HL-60/S4 treated with retinoic acid at 250 ng/mL for 4 days and 3 days (cell line): ENCODE results near the gene CAV1.

ENCODE experiments used
- in situ Hi-C: fragments of 300-500 bp; cut with MboI; formaldehyde crosslinking; loops from 2 replicates; pipeline ENCODE4 v1.7.0; 2022; ENCODE audit warnings: low sequenced_read_pairs

The CAV1 gene

DNA sequence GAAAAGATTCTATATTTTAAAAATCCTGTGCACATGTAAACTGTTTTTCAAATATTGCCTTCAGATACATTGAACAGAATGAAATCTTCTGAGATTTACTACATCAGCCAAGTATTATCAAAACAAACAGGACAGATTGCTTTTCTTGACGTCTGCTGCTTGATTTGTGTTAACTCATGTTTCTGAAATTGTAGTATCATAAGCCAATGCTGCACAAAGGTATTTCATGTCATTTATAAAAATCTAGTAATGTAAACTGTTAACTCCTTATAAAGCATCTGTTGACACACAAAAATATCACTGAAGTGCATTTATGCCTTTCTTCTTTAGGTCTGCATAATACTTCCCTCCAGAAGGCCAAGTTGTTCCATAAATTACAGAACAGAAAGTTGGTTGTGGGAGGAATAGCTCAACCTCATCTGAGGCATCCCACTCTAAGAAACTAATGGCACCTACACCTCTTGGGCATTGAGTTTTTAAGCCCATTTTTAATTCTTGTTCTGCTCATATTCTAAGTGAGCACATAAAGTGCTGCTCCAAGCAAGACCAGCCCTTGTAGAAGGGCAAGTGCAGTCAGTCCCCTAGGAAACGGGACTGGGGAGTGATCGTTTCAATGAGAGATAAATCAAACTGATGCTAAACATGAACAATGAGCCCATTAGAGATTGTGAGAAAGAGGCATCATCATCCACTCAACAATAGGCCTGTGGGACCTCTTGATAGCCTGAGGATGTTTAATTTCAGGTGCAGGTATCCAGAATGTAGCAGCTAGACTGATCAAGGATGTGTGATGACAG is 28.5 kb downstream of the CAV1 start:
- in situ Hi-C loops = no loop called here

GRCh38 chr7:116554436-116554835 is 29.6 kb downstream of the CAV1 start:
- in situ Hi-C loops = no loop called here

DNA sequence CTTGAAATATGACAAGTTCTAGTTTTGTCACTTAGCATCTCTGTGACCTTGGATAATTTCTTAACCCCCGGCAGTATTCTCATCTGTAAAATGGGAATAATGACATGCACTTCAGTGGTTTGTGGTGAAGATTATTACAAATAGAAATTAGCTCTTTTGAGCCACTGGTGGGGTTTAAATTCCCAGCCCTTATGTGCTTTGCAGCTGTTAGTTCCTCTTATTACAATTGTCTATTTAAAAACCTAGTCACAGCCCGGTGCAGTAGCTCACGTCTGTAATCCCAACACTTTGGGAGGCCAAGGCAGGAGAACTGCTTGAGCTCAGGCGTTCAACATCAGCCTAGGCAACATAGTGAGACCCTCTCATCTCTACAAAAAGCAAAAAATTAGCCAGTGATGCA is 30.1 kb downstream of the CAV1 start:
- in situ Hi-C loops = no loop called here

- in situ Hi-C loops = no loop called here
These were observed 32.3 kb downstream of the CAV1 start for GRCh38 chr7:116557066-116557585.

DNA sequence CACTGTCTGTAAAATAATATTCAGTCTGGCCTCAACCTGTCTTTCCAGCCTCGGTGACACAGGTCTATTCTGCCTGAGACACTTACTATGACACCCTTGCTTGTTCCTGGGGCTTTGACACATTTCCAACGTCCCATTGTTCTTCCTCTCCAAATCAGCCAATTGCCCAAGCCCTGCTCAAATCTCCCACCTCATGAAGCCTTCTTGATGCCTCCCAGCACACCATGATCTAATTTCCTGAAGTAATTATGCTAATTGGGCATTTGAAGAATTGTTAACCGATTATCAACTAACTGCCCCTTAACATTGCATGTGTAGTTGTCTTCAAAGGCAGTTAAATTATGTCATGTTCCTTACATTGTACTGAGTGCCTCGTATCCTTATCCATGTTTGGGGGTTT is 33.1 kb downstream of the CAV1 start:
- in situ Hi-C loops = no loop called here

GRCh38 chr7:116560021-116560970 is 35.5 kb downstream of the CAV1 start:
- in situ Hi-C loops = no loop called here

DNA sequence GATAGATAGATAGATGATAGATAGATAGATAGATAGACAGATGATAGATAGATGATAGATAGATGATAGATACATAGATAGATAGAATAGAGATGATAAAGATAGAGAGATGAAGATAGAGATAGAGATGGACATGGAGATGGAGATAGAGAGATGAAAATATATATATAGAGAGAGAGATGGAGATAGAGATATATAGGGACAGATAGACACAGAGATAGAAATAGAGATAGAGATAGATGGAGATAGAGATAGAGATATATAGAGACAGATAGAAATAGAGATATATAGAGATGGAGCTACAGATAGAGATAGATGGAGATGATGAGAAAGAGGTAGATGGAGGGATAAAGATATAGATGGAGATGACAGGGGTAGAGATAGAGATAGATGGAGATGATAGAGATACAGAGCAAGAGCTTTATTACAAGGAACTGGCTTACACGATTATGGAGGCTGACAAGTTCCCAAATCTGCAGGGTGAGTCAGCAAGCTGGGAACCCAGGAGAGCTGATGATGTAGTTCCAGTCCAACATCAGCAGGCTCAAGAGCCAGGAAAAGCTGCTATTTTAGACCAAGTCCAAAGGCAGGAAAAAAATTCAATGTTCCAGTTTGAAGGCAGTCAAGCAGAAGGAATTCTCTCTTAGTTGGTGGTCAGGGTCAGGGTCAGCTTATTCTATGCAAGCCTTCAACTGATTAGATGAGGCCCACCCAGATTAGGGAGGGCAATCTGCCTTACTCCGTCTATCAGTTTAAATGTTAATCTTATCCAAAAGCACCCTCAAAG is 37.1 kb downstream of the CAV1 start:
- in situ Hi-C loops = no loop called here

DNA sequence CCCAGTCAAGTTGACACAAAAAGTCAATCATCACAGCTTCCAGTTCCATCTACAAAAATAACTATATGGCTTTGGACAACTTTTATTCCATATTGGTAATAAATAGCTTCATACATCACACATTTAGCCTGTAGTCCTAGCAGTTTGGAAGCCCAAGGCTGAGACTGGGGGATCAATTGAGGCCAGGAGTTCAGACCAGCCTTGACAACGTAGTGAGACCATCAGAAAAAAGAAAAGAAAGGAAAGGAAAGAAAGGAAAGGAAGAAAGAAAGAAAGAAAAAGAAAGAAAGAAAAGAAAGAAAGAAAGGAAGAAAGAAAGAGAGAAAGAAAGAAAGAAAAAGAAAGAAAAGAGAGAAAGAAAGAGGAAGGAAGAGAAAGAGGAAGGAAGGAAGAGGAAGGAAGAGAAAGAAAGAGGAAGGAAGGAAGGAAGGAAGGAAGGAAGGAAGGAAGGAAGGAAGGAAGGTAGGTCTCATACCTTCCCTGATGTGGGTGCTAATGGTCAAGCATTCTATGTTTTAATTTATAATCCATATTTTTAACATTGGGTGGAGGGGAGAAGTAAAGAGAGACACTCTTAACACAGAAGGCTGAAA is 37.8 kb downstream of the CAV1 start:
- in situ Hi-C loops = no loop called here

GRCh38 chr7:116565981-116566380 is 41.1 kb downstream of the CAV1 start:
- in situ Hi-C loops = no loop called here

- in situ Hi-C loops = no loop called here
These were observed 41.8 kb downstream of the CAV1 start for GRCh38 chr7:116566666-116567065.

DNA sequence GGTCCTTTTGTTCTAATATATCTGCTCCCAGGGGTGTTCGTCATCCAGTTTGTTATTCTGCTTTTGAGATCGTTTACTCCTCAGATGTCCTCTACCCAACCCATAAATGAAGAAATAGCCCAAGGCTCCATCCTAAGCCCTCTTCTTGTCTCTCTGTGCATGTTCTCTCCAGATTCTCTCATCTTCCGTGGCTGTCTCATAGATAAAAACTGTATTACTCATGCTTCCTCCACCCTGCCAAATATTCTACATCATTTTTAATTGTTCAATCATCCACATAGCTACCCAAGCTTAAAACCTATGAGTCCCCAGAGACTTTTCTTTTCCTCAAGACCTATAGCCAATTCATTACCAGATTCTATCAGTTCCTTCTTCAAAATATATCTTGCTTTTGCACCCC is 44.9 kb downstream of the CAV1 start:
- in situ Hi-C loops = no loop called here

DNA sequence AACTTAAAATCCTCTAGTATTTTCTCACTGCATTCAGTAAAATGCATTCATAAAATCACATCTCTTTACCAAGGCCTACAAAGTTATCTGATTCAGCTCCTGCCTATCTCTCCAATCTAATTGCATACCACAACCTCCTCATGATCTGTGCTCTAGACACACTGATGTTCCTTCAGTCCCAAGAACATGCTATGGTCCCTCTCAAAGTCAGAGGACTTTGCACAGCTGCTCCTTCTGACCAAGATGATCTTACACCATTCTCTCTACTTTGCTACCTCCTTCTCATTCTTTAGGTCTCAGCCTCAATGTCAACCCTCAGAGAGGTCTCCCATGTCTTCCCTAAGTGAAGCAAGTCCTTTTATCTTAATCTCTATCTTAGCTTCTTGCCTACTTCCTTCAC is 45.5 kb downstream of the CAV1 start:
- in situ Hi-C loops = no loop called here

DNA sequence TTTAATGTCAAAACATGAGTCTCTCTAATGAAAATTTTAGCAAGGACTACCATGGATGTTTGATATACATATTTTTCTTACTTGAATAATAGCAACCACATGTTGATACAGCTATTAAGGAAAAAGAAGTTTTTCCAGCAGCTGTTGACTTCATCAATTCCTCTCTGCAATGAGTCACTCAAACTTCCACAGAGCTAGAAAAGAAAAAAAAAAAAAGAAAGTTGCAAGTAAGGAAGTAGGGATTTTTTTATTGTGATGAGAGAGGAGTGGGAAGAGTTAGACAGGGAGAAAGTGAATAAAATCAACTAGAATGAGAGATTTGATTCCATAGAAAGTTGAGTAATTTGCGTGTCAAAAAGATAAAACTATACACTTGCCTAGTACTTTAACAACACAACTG is 46.2 kb downstream of the CAV1 start:
- in situ Hi-C loops = no loop called here

DNA sequence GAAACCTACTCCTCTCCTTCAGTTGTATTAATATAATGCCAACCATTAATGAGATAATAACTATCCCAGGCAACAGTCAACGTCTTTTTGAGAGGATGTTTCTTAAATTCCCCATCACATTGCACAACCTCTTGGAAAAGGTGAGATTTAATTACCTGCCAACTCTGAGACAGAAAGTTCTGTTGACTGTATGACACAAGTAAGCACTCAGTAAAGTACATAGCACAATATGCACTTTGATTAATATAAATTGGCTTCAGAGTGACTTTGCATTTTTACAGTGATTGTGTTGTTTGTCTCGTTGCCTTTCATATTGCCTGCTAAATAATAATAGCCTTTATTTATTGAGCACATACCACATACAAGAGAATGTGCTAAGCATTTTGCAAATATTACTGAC is 46.7 kb downstream of the CAV1 start:
- in situ Hi-C loops = no loop called here

DNA sequence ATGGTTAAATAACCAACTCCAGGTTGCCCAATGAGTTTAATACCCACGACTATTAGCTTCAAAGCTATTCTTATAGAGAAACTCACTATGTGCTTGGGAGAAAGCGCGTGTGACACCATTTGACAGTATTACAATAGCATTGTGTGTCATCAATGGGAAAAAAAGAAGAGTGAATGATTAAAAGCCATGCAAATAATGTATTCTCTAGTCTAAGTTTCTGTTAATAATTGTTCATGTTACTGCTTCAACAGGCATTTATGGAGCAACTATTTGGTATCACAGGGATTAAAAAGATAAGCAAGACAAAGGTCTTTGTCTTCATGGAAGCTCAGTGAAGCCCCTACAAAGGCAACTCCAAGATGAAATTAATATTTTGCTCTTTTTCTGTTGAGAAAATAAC is 47.2 kb downstream of the CAV1 start:
- in situ Hi-C loops = no loop called here

DNA sequence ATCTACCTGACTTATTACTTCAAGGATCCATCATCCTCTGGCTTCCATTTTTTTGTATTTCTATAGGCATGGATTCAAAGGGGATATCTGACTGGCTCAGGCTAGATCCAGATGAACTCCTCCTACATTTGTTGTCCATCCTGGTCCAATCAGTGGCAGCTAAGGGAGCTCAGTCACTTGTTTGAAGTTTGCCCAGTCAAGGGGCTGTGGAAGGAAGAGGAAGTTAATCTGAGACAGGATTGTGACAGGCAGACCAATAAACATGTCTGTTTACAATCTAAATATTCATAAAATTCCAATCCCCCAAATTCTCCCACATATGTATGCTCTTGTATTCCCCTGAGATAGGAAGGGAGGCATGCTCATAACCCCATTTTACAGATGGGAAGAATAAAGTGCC is 48.7 kb downstream of the CAV1 start:
- in situ Hi-C loops = no loop called here

DNA sequence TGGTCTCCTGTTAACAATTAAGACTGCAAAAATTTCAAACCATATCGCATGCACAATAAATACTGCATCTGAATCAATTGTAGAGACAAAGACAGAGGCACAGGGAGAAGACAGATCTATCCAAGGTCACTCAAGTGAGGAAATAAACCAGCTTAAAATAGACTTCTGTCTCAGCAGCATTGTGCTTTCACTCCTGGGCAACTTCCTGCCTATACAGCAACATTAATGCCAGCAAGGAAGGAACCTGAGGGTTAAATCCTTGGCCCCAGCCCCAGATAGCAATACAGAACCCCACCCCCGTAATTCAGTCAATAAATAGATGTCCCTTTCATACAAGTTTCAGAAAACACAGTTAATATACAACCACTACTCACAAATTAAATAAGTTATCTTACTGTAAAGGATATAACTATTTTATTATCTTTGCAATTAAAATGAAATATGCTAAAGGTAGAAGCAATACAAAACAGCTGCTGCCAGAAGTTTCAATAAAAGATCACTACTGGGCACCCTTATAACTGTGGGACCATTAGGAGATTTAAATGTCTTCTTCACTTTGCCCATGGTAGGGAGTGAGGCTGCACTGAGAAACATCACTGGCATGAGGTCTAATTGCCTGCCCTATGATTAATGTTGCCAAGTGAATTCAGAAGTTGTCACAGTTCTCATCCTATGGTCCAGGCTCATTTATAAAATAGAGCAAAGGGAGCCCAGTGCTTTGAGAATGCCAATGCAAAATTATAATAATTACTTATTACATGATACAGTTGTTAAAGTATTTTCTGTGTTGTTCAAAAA is 49.4 kb downstream of the CAV1 start:
- in situ Hi-C loops = no loop called here

GRCh38 chr7:116575853-116576252 is 51.0 kb downstream of the CAV1 start:
- in situ Hi-C loops = loop anchor here (25.0 kb wide), 2 partner anchors 314 to 414 kb away; no protein-coding TSS in a partner anchor
